ENCODE data around the gene SIK2. TPM values are rescaled to one million over a fixed set of nuclear protein-coding genes. Genes with fewer than 3 reads are reported as not detected.

Gene SIK2
- total RNA-seq, 2 experiments from 2014 or later, result 8.9 to 10.2 TPM

DNA sequence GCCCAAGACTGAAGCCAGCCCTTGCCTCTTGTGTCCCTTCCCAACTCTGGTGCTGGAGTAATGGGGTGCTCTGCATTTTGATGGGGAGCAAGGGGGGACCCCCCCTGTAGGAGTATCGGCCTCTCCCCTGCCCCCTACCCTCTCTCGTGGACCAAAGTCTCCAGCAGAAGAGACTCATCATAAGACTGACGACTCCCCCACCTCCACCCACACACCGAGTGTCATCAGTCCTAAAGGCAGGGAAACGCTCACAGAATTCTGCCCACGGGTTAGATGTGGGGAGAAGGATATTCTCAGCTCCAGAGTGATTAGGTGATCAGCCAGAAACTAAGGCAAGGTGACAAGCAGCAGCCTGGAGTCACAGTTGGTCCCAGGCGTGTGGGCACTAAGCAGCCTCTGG is 125.2 kb downstream of the SIK2 start:
- POLR2A ChIA-PET, result interaction anchor here (1.0 kb wide), 2 partner anchors 10 to 143 kb away, joined by 3 read pairs; no protein-coding TSS in a partner anchor

DNA sequence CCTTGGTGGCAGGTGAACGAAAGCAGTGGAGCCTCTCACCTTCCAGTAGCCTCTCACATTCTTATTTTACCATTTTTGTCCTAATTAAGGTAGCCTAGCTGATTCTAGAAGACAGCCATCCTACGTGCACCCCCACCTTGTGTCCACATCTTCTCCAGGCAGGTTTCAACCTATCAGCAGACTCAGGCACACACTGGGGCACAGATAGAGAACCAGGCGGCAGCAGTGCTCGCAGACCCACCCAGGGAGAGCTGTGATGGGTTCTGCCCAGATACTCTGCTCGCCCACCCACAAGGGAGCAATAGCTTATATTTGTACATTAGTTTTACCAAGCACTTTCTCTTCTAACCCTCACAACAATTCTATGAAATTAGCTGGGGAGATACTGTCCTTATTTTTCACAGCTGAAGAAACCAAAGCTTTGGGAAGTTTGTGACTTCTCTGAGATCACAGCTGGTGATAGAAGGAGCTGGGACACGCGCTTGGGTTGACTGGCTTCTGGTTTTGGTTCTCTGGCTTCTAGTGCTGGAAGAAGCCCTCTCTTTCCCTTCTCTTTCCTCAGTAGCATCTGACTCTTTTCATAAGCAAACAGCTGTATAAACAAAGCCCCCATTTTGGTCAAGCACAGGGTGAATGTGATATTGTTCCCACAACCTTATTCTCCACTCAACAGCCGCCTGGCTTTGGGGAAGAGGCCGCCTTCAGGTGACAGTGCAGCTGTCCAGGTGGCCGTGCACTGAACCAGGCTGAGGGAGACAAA is 127.0 kb downstream of the SIK2 start:
- no peak for ATAC-seq
- Mint-ChIP-seq H3K9me3 (ENCODE audit: insufficient read depth) (no peaks in the 10 kb centered on the region), H3K27ac (peak overlapping the region; percentile 39), H3K4me1 (ENCODE audit: low read depth) (no peaks in the 10 kb centered on the region), H3K4me3 (no peak overlapping the region), H3K36me3 (ENCODE audit: low read depth) (peaks cover 15% of the 10 kb centered on the region), H3K27me3 (ENCODE audit: low read depth) (no peaks in the 10 kb centered on the region)
- ChIA-PET POLR2A (interaction anchor here (0.9 kb wide), 1 partner anchor 11 kb away, joined by 3 read pairs; no protein-coding TSS in a partner anchor), CTCF (no interaction called here)
- no peak for DNase-seq

More for the DNA sequence above, 125.2 kb downstream of the SIK2 start:
- ATAC-seq, result no peak
- Mint-ChIP-seq H3K4me3 (no peak overlapping the region), H3K9me3 (ENCODE audit: insufficient read depth) (no peaks in the 10 kb centered on the region), H3K36me3 (ENCODE audit: low read depth) (peaks cover 28% of the 10 kb centered on the region), H3K4me1 (ENCODE audit: low read depth) (no peaks in the 10 kb centered on the region), H3K27ac (no peak overlapping the region), H3K27me3 (ENCODE audit: low read depth) (no peaks in the 10 kb centered on the region)
- no peak for DNase-seq
- CTCF ChIA-PET, result no interaction called here

DNA sequence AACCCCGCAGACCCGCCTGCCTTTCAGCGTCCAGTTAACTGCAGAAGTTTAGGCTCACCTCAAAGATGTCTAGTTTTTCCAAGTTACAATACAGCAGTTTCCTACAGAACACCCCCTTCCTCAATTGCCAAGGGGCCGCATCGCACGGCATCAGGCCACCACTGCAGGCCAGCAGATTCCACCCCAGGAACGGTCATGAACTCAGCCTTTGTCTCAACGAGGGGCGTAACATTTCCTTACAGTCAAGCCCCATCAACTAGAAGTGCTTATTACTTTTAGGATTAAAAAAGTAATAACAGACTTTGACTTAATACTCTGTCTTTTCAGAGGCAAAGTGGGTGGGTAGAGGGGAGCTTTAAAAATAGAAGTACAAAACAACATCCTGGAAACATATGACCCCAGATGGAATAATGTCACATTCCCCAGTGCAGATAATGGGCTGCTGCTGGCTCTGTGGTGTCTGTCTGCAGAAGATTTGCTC is 127.6 kb downstream of the SIK2 start:
- Mint-ChIP-seq H3K4me3 (no peak overlapping the region), H3K9me3 (ENCODE audit: insufficient read depth) (no peaks in the 10 kb centered on the region), H3K4me1 (ENCODE audit: low read depth) (no peaks in the 10 kb centered on the region), H3K27me3 (ENCODE audit: low read depth) (no peaks in the 10 kb centered on the region), H3K36me3 (ENCODE audit: low read depth) (peaks cover 12% of the 10 kb centered on the region), H3K27ac (peak overlapping the region; percentile 39)
- ChIA-PET CTCF (no interaction called here), POLR2A (no interaction called here)
- no peak for DNase-seq
- no peak for ATAC-seq

DNA sequence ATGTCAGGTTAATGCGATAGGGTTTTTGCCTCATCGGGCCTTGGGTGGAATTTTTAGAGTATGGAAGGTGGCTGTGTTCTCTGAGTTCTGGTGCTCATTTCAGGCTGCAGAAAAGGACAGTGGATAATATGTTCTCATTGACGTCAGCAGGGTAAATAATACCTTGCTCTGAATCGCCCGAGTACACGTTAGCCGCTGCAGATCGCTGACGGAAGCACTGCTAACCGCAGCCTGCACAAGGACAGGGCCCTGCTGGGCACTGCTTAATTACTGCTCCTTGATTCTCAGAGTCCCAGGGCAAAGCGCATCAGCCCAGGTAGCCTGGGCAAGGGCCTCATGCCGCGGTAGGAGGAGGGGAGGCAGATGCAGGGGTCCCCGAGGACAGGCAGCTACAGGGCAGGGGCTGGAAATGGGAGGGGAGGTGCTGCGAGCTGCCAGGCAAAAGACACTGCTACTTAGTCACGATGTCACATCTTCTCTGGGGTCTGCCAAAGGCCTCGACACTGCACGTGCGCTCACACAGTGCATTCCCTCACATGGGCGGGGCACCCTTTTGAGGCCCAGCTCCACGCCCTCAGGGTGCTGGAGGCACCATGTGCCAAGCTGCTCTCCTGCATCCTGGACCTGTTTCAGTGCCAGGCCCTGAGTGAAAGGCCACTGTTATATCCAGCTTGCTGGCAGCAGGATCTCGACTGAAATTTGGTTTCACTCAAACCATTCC is 128.8 kb downstream of the SIK2 start:
- peaks cover 10% of the 10 kb centered on the region for H3K36me3 Mint-ChIP-seq (ENCODE audit: low read depth)
- POLR2A ChIA-PET, result no interaction called here
- no peaks in the 10 kb centered on the region for H3K27me3 Mint-ChIP-seq (ENCODE audit: low read depth)
- CTCF ChIA-PET, result no interaction called here
- ATAC-seq (no peak), DNase-seq (no peak)
- H3K4me1 Mint-ChIP-seq (ENCODE audit: low read depth), result no peaks in the 10 kb centered on the region
- no peak overlapping the region for H3K4me3 Mint-ChIP-seq
- H3K27ac Mint-ChIP-seq, result no peak overlapping the region
- no peaks in the 10 kb centered on the region for H3K9me3 Mint-ChIP-seq (ENCODE audit: insufficient read depth)

DNA sequence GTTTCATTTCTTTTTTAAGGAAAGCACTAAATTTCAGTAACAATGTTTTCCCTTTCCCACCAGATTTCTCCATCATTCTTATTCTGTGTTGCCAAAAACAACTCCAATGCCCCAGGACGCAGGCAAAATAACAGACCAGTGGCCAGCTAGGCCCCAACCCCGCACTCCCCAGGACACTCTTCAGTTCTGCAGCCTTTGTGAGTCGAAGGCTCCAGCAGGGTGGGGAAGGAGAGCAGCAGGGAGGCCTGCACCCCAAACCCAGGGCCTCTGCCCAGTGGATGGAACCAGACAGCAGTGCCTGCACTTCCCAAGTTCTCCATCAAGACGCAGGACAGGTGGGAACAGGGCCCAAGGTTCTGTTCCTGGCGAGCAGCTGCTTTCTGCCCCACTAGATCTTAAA is 129.6 kb downstream of the SIK2 start:
- H3K4me3 Mint-ChIP-seq, result no peak overlapping the region
- ATAC-seq, result no peak
- no peak for DNase-seq
- peak overlapping the region; percentile 27 for H3K27ac Mint-ChIP-seq
- H3K36me3 Mint-ChIP-seq (ENCODE audit: low read depth), result peaks cover 5% of the 10 kb centered on the region
- ChIA-PET CTCF (no interaction called here), POLR2A (no interaction called here)
- H3K9me3 Mint-ChIP-seq (ENCODE audit: insufficient read depth), result no peaks in the 10 kb centered on the region
- H3K27me3 Mint-ChIP-seq (ENCODE audit: low read depth), result no peaks in the 10 kb centered on the region
- H3K4me1 Mint-ChIP-seq (ENCODE audit: low read depth), result no peaks in the 10 kb centered on the region

DNA sequence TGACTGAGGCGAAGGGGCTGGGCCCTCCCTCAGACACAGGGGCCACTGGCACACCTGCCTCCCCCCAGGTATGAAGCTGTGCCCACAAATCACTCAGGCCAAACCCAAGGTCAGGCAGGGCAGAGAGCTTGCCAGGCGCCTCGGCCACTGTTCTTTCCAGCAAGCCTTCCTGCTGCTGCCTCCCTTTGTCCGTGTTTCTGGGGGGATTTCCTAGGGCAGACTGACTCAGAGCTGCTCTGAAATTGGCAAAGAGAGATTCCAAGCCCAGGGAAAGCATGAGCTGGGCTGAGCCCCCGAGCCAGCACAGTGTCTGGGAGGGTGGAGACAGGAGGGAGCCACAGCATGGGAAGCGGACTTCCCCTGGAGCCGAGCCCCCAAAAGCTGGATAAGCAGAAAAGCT is 130.8 kb downstream of the SIK2 start:
- ChIA-PET POLR2A (interaction anchor here (0.8 kb wide), 1 partner anchor 32 kb away, joined by 3 read pairs; no protein-coding TSS in a partner anchor), CTCF (interaction anchor here (1.0 to 1.8 kb wide), 3 partner anchors 9 to 109 kb away, joined by 3 to 4 read pairs (median 3); no protein-coding TSS in a partner anchor)
- ATAC-seq (no peak), DNase-seq (no peak)
- Mint-ChIP-seq H3K27ac (no peak overlapping the region), H3K36me3 (ENCODE audit: low read depth) (peaks cover 7% of the 10 kb centered on the region), H3K4me1 (ENCODE audit: low read depth) (no peaks in the 10 kb centered on the region), H3K27me3 (ENCODE audit: low read depth) (no peaks in the 10 kb centered on the region), H3K9me3 (ENCODE audit: insufficient read depth) (no peaks in the 10 kb centered on the region), H3K4me3 (no peak overlapping the region)

DNA sequence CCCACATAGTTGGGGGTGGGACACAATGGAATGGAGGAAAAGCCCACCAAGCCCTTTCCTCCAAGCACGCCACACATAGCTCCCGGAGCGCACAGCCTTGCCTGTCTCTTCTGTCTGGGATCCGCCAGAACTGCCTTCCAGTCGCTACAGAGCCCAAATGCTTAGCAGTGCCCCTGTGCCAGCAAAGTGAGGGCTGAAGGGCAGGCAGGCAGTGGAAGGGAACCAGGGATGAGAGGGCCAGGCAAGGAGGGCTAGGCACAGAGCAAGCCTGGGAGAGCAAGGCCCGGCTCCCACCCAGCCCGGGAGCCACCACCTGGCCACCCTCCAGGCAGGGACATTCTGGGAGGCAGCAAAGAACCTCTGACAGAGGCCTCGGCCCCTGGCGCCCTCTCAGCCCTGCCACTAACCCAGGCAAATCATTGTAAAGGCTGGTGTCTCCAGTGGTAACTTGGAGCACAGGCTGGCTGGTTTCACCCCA is 131.4 kb downstream of the SIK2 start:
- ChIA-PET POLR2A (interaction anchor here (0.8 kb wide), 1 partner anchor 31 kb away, joined by 3 read pairs; no protein-coding TSS in a partner anchor), CTCF (interaction anchor here (1.0 to 1.8 kb wide), 4 partner anchors 10 to 108 kb away, joined by 3 to 4 read pairs (median 4); no protein-coding TSS in a partner anchor)
- H3K9me3 Mint-ChIP-seq (ENCODE audit: insufficient read depth), result no peaks in the 10 kb centered on the region
- H3K4me3 Mint-ChIP-seq, result no peak overlapping the region
- H3K27ac Mint-ChIP-seq, result no peak overlapping the region
- no peak for ATAC-seq
- no peak for DNase-seq
- H3K27me3 Mint-ChIP-seq (ENCODE audit: low read depth), result no peaks in the 10 kb centered on the region
- no peaks in the 10 kb centered on the region for H3K4me1 Mint-ChIP-seq (ENCODE audit: low read depth)
- peaks cover 8% of the 10 kb centered on the region for H3K36me3 Mint-ChIP-seq (ENCODE audit: low read depth)

DNA sequence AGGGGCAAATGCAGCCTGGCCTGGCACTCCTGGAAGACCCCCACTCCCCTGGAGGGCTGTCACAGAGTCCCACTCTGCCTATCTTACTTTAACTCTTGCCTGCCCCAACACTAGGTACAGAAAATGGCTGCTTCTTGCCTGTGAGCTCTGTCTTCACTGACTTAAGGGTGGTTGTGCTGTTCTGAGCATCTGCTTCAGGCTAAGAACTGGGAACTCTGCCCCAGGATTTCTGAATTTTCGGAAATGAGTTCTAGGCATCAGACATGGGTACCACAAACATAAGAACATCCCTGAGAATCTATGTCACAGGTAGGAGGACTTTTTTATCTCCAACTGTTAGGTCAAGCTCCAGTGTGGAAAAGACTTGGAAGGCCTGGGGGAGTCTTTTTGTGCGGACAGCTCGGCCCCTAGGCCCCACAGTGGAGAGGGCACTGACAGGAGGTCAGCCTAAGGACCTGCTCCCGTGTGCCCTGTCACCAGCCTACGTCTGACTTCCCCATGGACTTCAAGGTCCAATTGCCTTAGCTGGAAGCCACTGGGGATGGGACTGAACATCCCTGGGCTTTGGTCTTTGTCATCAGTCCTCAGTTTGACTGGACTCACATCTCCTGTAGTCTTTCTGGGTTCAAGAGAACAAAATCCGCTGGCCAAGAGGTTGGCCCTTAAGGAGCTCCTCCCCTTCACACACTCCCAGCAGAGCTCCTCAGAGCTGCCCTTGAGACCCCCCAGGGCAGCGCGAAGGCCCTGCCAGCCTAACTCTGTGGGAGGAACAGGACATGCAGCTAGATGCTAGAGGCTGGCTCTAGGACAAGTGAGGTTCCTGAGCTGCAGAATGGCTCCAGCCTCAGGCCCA is 132.1 kb downstream of the SIK2 start:
- H3K27ac Mint-ChIP-seq, result no peak overlapping the region
- no peak for DNase-seq
- ChIA-PET POLR2A (no interaction called here), CTCF (interaction anchor here (1.1 to 1.8 kb wide), 5 partner anchors 10 to 130 kb away, joined by 3 to 4 read pairs (median 4); no protein-coding TSS in a partner anchor)
- no peak overlapping the region for H3K4me3 Mint-ChIP-seq
- no peaks in the 10 kb centered on the region for H3K9me3 Mint-ChIP-seq (ENCODE audit: insufficient read depth)
- H3K4me1 Mint-ChIP-seq (ENCODE audit: low read depth), result no peaks in the 10 kb centered on the region
- no peaks in the 10 kb centered on the region for H3K27me3 Mint-ChIP-seq (ENCODE audit: low read depth)
- peaks cover 7% of the 10 kb centered on the region for H3K36me3 Mint-ChIP-seq (ENCODE audit: low read depth)
- no peak for ATAC-seq

DNA sequence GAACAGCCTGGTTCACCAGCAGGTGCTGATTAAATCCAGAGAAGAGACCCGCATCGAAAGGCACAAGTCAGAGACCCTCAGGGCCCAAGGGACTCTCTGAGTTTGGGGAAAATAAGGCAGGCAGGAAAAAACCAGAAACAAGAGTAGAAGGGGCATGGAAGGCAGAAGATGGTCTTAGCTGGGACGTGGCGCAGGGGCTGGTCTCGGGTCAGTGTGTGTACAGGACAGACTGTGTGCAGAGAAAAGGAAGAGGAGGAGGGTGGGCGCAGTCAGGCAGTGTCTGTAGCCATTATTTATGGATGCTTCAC is 132.7 kb downstream of the SIK2 start:
- H3K9me3 Mint-ChIP-seq (ENCODE audit: insufficient read depth), result no peaks in the 10 kb centered on the region
- DNase-seq (no peak), ATAC-seq (no peak)
- POLR2A ChIA-PET, result no interaction called here
- H3K4me1 Mint-ChIP-seq (ENCODE audit: low read depth), result no peaks in the 10 kb centered on the region
- no peak overlapping the region for H3K4me3 Mint-ChIP-seq
- H3K36me3 Mint-ChIP-seq (ENCODE audit: low read depth), result peaks cover 8% of the 10 kb centered on the region
- no peak overlapping the region for H3K27ac Mint-ChIP-seq
- CTCF ChIA-PET, result interaction anchor here (1.1 to 1.8 kb wide), 4 partner anchors 11 to 131 kb away, joined by 3 to 4 read pairs (median 4); no protein-coding TSS in a partner anchor
- H3K27me3 Mint-ChIP-seq (ENCODE audit: low read depth), result no peaks in the 10 kb centered on the region

DNA sequence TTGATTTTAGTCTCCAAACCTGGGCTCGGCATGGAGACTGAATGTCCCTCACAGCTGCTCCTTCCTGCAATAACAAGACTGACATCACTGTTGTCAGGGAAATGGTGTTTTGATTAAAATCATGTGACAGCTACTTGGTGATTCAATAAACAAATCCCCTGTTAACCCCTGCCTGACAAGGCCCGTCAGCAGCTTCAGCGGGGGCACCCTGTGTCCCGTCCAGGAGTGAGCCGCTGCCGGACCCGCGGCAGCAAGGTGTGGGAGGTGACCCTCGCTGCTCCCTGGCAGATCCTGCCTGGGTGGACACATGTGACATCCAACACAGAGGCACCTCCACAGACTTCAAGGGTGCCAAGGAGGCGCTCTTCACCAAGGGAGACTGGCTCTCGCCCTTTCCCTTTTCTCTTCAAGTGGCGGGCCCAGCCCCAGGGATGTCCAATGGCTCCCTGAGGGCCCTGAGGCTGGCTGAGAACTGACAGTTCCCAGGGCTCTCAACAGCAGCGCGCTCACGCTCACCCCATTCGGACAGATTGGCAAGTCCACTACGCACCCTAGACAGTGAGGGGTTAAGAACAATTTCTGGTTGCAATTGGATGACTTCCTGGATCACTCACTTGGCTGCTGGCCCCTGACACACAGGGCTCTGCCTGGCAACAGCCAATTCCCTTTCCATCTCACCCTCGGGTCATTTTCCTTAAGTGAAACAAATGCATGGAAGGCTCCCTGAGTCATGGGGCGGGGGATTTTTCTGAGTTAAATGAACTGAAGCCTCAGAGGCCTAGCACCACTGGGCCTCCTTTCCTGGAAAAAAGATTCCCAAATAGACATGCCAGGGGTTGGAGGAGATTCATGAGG is 133.2 kb downstream of the SIK2 start:
- no peaks in the 10 kb centered on the region for H3K27me3 Mint-ChIP-seq (ENCODE audit: low read depth)
- POLR2A ChIA-PET, result no interaction called here
- no peaks in the 10 kb centered on the region for H3K9me3 Mint-ChIP-seq (ENCODE audit: insufficient read depth)
- peaks cover 10% of the 10 kb centered on the region for H3K36me3 Mint-ChIP-seq (ENCODE audit: low read depth)
- CTCF ChIA-PET, result interaction anchor here (1.1 to 1.7 kb wide), 3 partner anchors 14 to 131 kb away, joined by 3 to 4 read pairs (median 4); no protein-coding TSS in a partner anchor
- H3K4me1 Mint-ChIP-seq (ENCODE audit: low read depth), result no peaks in the 10 kb centered on the region
- peak overlapping the region; percentile 60 for H3K27ac Mint-ChIP-seq
- no peak overlapping the region for H3K4me3 Mint-ChIP-seq
- DNase-seq (no peak), ATAC-seq (no peak)

DNA sequence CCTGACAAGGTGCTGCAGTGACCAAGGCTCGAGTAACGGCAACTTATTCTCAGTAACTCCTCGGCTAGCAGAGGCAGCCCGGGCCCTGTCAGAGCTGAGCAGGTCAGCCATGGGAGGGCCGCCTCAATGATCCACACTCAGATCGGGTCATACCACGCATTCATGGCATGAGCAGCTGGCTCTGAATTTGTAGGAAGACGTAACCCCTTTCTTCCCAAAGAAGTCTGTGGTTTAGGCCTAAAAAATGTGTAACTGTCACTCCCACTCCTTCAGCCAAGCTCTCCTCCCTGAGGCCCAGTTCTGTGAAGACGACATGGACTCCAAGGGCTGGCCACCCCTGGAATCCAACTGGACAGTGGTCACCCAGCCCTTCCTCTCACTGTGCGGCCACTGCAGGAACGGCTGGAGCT is 133.9 kb downstream of the SIK2 start:
- ATAC-seq (no peak), DNase-seq (no peak)
- POLR2A ChIA-PET, result no interaction called here
- Mint-ChIP-seq H3K27ac (no peak overlapping the region), H3K27me3 (ENCODE audit: low read depth) (no peaks in the 10 kb centered on the region), H3K9me3 (ENCODE audit: insufficient read depth) (no peaks in the 10 kb centered on the region), H3K4me3 (no peak overlapping the region), H3K36me3 (ENCODE audit: low read depth) (peaks cover 16% of the 10 kb centered on the region), H3K4me1 (ENCODE audit: low read depth) (no peaks in the 10 kb centered on the region)
- CTCF ChIA-PET, result no interaction called here
